Measurements from ENCODE around the gene CAMK2D.

- TF ChIP-seq CTCF (IDR thresholded peaks at IDR 0.05) (no peak), POLR2A (IDR thresholded peaks at IDR 0.05) (no peak), POLR2AphosphoS5 (IDR thresholded peaks at IDR 0.05) (no peak)
Observed at GRCh38 chr4:113637823-113638561, 123.5 kb downstream of the CAMK2D start.
